ENCODE data around the gene TRAP1.

TRAP1 gene

DNA sequence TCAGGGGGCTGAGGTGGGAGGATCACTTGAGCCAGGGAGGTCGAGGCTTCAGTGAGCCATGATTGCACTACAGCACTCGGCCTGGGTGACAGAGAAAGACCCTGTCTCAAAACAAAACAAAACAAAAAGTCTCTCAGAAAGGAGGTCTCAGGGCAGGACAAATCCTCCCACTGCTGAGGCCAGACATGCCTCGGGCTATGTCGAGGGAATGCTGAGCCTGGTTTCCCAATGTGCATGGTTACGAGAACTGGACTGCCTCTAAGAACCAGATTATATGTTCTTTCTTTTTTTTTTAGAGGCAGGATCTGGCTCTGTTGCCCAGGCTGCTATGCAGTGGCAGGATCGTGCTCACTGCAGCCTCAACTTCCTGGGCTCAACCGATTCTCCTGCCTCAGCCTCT lies 27.6 kb downstream of the TRAP1 start:
- H3K9ac ChIP-seq (ENCODE audit: low read length), result peak overlapping the region; percentile 57
- H3K4me1 ChIP-seq (ENCODE audit: control insufficient read depth, insufficient read depth, low read length), result peaks cover 25% of the 10 kb centered on the region
- H3K36me3 ChIP-seq (ENCODE audit: control insufficient read depth, insufficient read depth, low read length, severe bottlenecking), result peaks cover 35% of the 10 kb centered on the region
- no peaks in the 10 kb centered on the region for H3K9me3 ChIP-seq (ENCODE audit: control insufficient read depth, low read length)
- peak; percentile 78 for DNase-seq (ENCODE audit: low read depth)
- no peaks in the 10 kb centered on the region for H3K27me3 ChIP-seq (replicated peaks; ENCODE audit: control insufficient read depth, insufficient read depth, low read length)
- no peak overlapping the region for H3K4me3 ChIP-seq (ENCODE audit: low read length)

DNA sequence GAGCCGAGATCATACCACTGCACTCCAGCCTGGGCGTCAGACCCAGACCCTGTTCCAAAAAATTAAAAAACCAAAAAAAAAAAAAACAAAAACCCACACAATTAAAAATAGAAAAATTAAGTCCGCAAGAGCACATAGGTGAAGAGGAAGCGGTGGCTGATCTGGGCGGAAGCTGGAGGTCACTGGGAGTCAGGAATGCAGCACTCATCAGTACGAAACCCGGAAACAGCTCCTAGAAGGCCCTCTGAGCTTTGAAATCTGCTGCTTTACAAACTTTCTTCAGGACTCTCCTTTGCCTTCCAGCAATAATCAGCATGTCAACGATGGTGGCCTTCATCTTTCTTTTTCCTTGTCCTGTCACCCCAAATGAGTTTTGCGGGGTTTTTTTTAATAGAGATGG lies 29.5 kb downstream of the TRAP1 start:
- no peak for DNase-seq (ENCODE audit: low read depth)
- H3K27me3 ChIP-seq (replicated peaks; ENCODE audit: control insufficient read depth, insufficient read depth, low read length), result no peaks in the 10 kb centered on the region
- no peak overlapping the region for H3K9ac ChIP-seq (ENCODE audit: low read length)
- H3K4me1 ChIP-seq (ENCODE audit: control insufficient read depth, insufficient read depth, low read length), result peaks cover 25% of the 10 kb centered on the region
- peaks cover 36% of the 10 kb centered on the region for H3K36me3 ChIP-seq (ENCODE audit: control insufficient read depth, insufficient read depth, low read length, severe bottlenecking)
- no peaks in the 10 kb centered on the region for H3K9me3 ChIP-seq (ENCODE audit: control insufficient read depth, low read length)
- no peak overlapping the region for H3K4me3 ChIP-seq (ENCODE audit: low read length)

DNA sequence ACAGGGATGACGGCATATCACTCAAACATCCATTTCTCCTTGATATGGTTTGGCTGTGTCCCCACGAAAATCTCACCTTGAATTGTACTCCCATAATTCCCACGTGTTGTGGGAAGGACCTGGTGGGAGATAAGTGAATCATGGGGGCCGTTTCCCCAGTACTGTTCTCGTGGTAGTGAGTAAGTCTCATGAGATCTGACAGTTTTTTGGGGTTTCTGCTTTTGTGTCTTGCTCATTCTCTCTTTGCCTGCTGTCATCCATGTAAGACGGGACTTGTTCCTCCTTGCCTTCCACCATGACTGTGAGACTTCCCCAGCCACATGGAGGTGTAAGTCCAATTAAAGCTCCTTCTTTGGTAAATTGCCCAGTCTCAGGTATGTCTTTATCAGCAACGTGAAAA lies 30.3 kb downstream of the TRAP1 start:
- no peaks in the 10 kb centered on the region for H3K9me3 ChIP-seq (ENCODE audit: control insufficient read depth, low read length)
- H3K9ac ChIP-seq (ENCODE audit: low read length), result no peak overlapping the region

DNA sequence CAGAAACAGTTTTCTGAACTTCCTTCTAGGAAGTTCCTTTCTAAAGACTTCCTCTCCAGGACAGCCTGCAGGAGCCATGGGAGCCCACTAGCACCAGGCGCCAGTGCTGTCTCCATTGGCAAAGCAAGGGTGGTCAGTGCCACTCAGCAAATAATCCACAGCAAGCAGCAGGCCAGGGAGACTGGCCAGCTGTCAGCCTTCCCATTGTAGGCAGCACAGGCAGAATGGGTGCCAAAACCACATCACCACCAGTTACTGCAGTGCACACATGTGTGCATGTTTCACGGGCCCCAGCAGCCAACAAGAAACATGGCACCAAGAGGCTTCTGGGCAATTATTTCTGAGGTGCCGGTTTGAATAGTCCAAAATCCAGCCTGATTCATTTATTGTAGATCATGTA lies 36.1 kb downstream of the TRAP1 start:
- no peak for DNase-seq (ENCODE audit: low read depth)
- H3K9me3 ChIP-seq (ENCODE audit: control insufficient read depth, low read length), result no peaks in the 10 kb centered on the region
- no peak overlapping the region for H3K9ac ChIP-seq (ENCODE audit: low read length)
- no peak overlapping the region for H3K4me3 ChIP-seq (ENCODE audit: low read length)
- H3K27me3 ChIP-seq (replicated peaks; ENCODE audit: control insufficient read depth, insufficient read depth, low read length), result no peaks in the 10 kb centered on the region
- H3K4me1 ChIP-seq (ENCODE audit: control insufficient read depth, insufficient read depth, low read length), result no peaks in the 10 kb centered on the region
- H3K36me3 ChIP-seq (ENCODE audit: control insufficient read depth, insufficient read depth, low read length, severe bottlenecking), result peaks cover 48% of the 10 kb centered on the region

More for the DNA sequence above, 30.3 kb downstream of the TRAP1 start:
- Histone ChIP-seq H3K27me3 (replicated peaks; ENCODE audit: control insufficient read depth, insufficient read depth, low read length) (no peaks in the 10 kb centered on the region), H3K4me1 (ENCODE audit: control insufficient read depth, insufficient read depth, low read length) (peaks cover 25% of the 10 kb centered on the region), H3K36me3 (ENCODE audit: control insufficient read depth, insufficient read depth, low read length, severe bottlenecking) (peaks cover 36% of the 10 kb centered on the region), H3K4me3 (ENCODE audit: low read length) (no peak overlapping the region)
- no peak for DNase-seq (ENCODE audit: low read depth)

DNA sequence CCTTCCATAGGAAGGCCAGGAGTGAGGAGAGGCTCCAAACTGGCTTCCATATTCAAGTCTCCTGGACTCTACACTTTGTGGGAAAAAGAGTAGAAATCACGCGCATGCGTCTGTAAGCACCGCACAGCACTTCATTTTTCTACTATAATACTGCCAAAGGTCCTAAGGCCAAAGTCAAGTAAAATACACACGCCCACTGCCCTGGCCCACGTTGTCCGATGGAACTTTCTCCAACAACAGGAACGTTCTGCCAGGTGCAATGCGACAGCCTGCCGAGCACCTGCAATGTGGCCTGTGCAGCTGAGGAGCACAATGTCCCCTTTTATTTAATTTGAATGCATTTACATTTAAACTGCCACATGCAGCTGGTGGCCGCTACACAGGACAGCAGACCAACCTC lies 39.3 kb downstream of the TRAP1 start:
- Histone ChIP-seq H3K4me1 (ENCODE audit: control insufficient read depth, insufficient read depth, low read length) (no peaks in the 10 kb centered on the region), H3K36me3 (ENCODE audit: control insufficient read depth, insufficient read depth, low read length, severe bottlenecking) (peaks cover 61% of the 10 kb centered on the region), H3K9me3 (ENCODE audit: control insufficient read depth, low read length) (no peaks in the 10 kb centered on the region), H3K27me3 (replicated peaks; ENCODE audit: control insufficient read depth, insufficient read depth, low read length) (no peaks in the 10 kb centered on the region), H3K4me3 (ENCODE audit: low read length) (no peak overlapping the region), H3K9ac (ENCODE audit: low read length) (no peak overlapping the region)
- DNase-seq (ENCODE audit: low read depth), result no peak

DNA sequence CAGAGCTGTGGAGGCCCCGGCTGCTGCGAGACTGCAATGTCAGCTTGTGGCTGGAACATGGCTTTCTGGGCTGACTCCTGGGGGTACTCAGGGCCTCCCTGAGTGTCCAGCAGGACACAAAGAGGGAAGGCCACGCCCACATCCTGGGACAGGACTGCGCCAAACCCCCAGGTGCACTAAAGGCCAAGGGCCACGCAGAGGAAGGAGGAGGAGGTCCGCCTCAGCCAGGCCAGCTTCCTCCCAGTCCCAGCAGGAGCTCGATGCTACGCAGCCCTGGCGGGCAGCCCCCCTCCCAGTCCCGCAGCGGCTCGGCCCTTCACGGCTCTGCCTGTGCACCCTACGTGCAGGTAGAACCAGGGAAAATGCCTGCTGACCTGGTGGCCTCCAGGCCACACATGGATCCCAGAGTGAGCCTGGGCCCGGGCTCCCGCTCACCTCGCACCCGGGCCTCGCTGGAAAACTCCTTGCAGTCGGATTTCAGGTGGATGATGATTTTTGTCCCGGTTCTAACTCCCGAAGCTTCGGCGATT lies 41.7 kb downstream of the TRAP1 start:
- Histone ChIP-seq H3K9me3 (ENCODE audit: control insufficient read depth, low read length) (no peaks in the 10 kb centered on the region), H3K4me1 (ENCODE audit: control insufficient read depth, insufficient read depth, low read length) (no peaks in the 10 kb centered on the region), H3K9ac (ENCODE audit: low read length) (no peak overlapping the region), H3K4me3 (ENCODE audit: low read length) (no peak overlapping the region), H3K36me3 (ENCODE audit: control insufficient read depth, insufficient read depth, low read length, severe bottlenecking) (peaks cover 77% of the 10 kb centered on the region), H3K27me3 (replicated peaks; ENCODE audit: control insufficient read depth, insufficient read depth, low read length) (no peaks in the 10 kb centered on the region)
- no peak for DNase-seq (ENCODE audit: low read depth)

DNA sequence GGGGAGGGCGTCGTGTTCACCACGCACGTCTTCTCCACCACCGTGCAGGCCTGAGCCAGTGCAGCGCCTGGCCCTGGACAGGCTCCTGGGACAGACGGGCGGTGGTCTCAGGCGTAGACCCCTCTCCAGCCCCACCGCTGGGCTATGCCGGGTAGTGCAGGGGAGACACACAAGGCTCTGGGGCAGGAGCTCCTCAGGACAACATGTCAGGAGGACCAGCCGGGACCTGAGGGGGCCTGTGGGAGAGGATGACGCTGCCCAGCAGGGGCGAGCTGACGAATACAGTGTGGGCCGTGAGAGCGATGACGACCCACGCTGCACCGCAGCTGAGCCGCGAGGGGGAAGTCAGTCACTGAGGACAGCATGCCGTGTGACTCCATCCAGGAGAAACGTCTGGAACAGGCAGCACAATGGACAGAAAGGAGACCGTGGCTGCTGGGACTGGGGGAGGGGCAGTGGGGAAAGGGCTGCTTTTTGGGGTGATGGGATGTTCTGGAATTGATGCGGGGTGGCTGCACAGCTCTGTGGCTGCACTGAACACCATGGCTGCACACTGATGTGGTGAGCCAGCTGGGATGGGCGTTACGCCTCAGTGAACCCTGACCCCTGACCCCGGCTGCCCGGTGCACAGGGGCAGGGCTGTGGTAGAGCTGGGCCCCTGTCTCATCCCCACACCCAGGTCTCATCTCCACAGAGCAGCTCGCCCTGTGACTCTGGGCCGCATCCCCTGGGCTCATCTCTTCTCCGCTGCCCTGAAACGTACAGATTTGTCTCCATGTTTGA lies 42.6 kb downstream of the TRAP1 start:
- DNase-seq (ENCODE audit: low read depth), result no peak
- Histone ChIP-seq H3K4me3 (ENCODE audit: low read length) (no peak overlapping the region), H3K27me3 (replicated peaks; ENCODE audit: control insufficient read depth, insufficient read depth, low read length) (no peaks in the 10 kb centered on the region), H3K9ac (ENCODE audit: low read length) (no peak overlapping the region), H3K9me3 (ENCODE audit: control insufficient read depth, low read length) (no peaks in the 10 kb centered on the region), H3K4me1 (ENCODE audit: control insufficient read depth, insufficient read depth, low read length) (no peaks in the 10 kb centered on the region), H3K36me3 (ENCODE audit: control insufficient read depth, insufficient read depth, low read length, severe bottlenecking) (peaks cover 70% of the 10 kb centered on the region)

DNA sequence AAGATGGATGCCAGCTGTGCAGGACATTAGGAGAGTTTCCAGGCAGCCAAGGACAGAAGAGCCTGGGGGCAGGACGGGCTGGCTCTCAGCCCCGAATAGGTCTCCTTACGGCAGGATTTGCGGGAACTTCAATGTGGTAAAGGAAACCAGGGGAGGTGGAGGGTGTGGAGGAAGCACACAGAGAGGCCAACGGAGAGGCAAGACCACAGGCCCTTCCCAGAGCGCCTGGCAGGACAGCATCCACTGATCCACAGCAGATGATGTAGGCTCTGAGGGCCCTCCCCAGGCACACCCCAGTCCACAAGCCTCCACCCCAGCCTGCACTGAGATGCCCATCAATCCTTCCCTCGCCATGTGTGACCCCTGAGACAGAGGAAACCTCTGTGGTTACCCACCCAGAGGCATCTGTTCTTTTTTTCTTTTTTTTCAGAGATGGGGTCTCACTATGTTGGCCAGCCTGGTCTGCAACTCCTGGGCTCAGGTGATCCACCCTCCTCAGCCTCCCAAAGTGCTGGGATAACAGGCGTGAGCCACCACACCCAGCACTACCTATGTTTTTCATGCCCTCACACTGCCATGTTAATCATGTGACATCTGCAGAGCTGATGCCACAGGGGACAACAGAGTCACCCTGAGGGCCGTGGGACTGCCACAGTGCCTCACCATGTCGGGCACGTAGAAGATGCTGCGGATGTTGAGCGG lies 43.5 kb downstream of the TRAP1 start:
- peaks cover 66% of the 10 kb centered on the region for H3K36me3 ChIP-seq (ENCODE audit: control insufficient read depth, insufficient read depth, low read length, severe bottlenecking)
- H3K9me3 ChIP-seq (ENCODE audit: control insufficient read depth, low read length), result peaks cover under 1% of the 10 kb centered on the region
- no peak overlapping the region for H3K9ac ChIP-seq (ENCODE audit: low read length)
- H3K27me3 ChIP-seq (replicated peaks; ENCODE audit: control insufficient read depth, insufficient read depth, low read length), result no peaks in the 10 kb centered on the region
- no peaks in the 10 kb centered on the region for H3K4me1 ChIP-seq (ENCODE audit: control insufficient read depth, insufficient read depth, low read length)
- no peak for DNase-seq (ENCODE audit: low read depth)
- no peak overlapping the region for H3K4me3 ChIP-seq (ENCODE audit: low read length)

DNA sequence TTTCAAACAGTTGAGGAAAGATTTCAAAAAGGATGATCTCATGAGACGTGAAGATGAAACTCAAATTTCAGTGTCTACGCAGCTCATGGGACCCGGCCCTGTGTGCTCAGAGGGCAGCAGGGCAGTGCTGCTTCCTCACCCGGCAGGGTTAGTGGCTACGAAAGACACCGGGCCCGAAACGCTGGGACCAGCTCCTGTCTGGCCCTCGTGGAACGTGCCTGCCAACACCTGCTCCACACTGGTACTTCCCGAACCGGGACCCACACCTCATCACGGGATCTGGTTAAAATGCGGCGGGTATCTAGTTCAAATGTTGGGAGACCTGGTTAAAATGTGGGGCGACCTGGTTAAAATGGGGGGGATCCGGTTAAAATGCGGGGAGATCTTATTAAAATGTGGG lies 44.1 kb downstream of the TRAP1 start:
- H3K4me3 ChIP-seq (ENCODE audit: low read length), result no peak overlapping the region
- no peak overlapping the region for H3K9ac ChIP-seq (ENCODE audit: low read length)
- H3K4me1 ChIP-seq (ENCODE audit: control insufficient read depth, insufficient read depth, low read length), result no peaks in the 10 kb centered on the region
- H3K9me3 ChIP-seq (ENCODE audit: control insufficient read depth, low read length), result peaks cover 6% of the 10 kb centered on the region
- H3K36me3 ChIP-seq (ENCODE audit: control insufficient read depth, insufficient read depth, low read length, severe bottlenecking), result peaks cover 66% of the 10 kb centered on the region
- DNase-seq (ENCODE audit: low read depth), result no peak
- no peaks in the 10 kb centered on the region for H3K27me3 ChIP-seq (replicated peaks; ENCODE audit: control insufficient read depth, insufficient read depth, low read length)

DNA sequence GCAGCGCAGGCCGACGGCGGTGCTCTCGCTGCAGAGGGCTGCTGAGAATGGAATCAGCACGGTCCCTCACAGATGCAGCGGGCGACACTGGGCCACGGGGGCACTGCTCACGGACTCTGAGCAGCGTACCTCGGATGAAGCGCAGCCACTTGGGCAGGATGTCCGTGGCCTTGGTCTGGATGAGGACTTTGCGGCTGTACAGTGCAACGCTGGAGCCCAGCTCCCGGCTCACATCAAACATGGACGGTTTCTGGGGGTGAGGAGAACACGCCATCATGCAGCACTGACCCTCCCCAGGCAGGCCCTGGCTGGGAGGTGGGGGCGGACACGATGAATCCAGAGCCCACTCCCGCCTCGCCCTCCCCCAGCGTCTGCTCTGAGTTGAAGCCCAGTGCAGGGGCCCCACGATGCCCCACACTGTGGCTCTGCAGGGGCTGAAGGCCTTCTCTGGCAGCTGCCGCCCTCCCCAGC lies 44.7 kb downstream of the TRAP1 start:
- no peak for DNase-seq (ENCODE audit: low read depth)
- H3K4me1 ChIP-seq (ENCODE audit: control insufficient read depth, insufficient read depth, low read length), result no peaks in the 10 kb centered on the region
- no peaks in the 10 kb centered on the region for H3K27me3 ChIP-seq (replicated peaks; ENCODE audit: control insufficient read depth, insufficient read depth, low read length)
- no peak overlapping the region for H3K4me3 ChIP-seq (ENCODE audit: low read length)
- peaks cover 61% of the 10 kb centered on the region for H3K36me3 ChIP-seq (ENCODE audit: control insufficient read depth, insufficient read depth, low read length, severe bottlenecking)
- peaks cover 6% of the 10 kb centered on the region for H3K9me3 ChIP-seq (ENCODE audit: control insufficient read depth, low read length)
- no peak overlapping the region for H3K9ac ChIP-seq (ENCODE audit: low read length)

DNA sequence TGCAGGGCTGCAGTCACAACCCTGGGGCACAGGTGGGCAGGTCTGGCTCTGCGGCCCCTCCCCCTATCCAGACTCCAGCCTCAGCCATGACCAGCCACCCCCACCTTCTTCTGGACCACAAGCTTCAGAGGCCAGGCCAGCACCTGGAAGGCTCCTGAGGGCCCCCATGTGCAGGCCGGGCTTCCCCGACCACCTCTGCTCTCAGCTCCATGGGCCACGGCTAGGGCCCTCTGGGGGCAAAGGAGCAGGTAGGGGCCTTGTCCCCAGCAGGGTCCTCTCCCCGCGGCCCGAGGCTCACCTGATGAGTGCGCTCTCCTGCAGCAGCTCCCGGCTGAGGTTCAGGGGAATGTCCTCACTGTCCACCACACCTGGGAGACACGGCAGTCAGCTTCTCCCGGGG lies 45.9 kb downstream of the TRAP1 start:
- H3K36me3 ChIP-seq (ENCODE audit: control insufficient read depth, insufficient read depth, low read length, severe bottlenecking), result peaks cover 57% of the 10 kb centered on the region
- no peak overlapping the region for H3K9ac ChIP-seq (ENCODE audit: low read length)
- H3K4me1 ChIP-seq (ENCODE audit: control insufficient read depth, insufficient read depth, low read length), result no peaks in the 10 kb centered on the region
- H3K27me3 ChIP-seq (replicated peaks; ENCODE audit: control insufficient read depth, insufficient read depth, low read length), result no peaks in the 10 kb centered on the region
- H3K9me3 ChIP-seq (ENCODE audit: control insufficient read depth, low read length), result peaks cover 6% of the 10 kb centered on the region
- no peak overlapping the region for H3K4me3 ChIP-seq (ENCODE audit: low read length)
- DNase-seq (ENCODE audit: low read depth), result no peak

Data from adipocyte (in vitro differentiated cells).